GM12874 (cell line): ENCODE results near the gene XIRP2.

Experiments used
- TF ChIP-seq, protein P1 (sequence below): IDR thresholded peaks from 2 replicates; pipeline ENCODE4 v1.5.1; 2011; ENCODE audit warnings: low read depth, mild to moderate bottlenecking, control low read depth, low read length, moderate library complexity; ENCODE audit not compliant: insufficient read depth

The XIRP2 gene

DNA sequence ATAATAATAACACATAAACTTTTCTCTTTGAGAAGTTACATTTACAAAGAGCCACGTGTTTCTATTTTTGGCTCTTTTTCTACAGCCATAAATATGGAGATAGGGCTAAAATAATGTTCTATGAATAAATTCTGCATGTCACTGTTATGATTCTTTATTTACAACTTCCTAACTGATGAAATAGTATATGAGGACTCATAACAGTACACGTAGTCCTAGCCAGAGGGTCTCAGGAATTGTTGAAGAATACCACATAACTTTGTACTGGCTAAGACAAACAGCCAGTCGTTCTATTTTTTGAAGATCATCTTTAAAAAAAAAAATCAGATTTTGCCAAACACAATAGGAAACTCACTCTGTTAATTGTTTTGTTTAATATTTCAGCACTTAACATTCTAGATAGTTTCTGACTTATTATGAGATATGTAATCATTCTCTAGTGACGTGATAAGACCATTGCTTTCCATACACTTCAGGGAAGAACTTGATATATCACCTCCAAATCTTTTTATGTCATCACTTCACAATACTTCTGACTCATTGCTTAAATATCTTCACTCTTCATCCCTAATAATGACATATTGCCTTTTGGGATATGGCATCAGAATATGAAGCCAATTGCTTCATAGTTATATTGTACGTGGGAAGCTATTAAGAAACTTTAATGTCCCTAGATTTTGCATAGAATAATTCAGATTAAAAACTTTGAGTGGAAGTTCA, 256.1 kb downstream of the XIRP2 start:
- TF ChIP-seq, protein P1, sequence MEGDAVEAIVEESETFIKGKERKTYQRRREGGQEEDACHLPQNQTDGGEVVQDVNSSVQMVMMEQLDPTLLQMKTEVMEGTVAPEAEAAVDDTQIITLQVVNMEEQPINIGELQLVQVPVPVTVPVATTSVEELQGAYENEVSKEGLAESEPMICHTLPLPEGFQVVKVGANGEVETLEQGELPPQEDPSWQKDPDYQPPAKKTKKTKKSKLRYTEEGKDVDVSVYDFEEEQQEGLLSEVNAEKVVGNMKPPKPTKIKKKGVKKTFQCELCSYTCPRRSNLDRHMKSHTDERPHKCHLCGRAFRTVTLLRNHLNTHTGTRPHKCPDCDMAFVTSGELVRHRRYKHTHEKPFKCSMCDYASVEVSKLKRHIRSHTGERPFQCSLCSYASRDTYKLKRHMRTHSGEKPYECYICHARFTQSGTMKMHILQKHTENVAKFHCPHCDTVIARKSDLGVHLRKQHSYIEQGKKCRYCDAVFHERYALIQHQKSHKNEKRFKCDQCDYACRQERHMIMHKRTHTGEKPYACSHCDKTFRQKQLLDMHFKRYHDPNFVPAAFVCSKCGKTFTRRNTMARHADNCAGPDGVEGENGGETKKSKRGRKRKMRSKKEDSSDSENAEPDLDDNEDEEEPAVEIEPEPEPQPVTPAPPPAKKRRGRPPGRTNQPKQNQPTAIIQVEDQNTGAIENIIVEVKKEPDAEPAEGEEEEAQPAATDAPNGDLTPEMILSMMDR = no peak

DNA sequence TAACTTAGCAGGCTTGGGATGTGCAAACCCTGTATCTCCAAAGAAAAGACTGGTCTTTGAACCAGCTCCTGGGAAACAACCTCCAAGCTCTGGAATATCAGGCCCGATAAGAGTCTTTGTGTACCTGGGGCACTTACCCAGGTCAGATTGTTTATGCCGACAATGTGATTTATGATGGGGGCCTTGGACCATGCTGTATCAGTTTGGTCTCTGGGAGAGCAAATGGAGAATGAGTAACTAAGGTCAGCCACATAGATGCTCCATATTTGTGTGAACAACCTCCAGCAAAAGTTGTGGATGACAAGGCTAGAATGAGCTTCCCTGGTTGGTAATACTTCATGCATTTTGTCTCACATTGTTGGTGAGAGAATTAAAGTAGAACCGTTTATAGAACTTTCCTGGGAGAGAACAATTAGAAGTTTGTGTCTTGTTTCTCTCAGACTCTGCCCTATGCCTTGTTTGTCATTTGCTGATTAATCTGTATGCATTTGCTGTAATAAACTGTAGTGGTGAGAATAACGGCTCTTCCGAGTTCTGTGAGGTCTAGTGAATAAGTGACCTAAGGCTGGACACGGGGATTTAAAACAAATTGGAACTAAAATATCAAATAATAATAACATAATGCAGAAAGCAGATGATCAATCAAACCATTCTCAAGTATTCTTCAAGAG, 259.1 kb downstream of the XIRP2 start:
- TF ChIP-seq, protein P1 = no peak

DNA sequence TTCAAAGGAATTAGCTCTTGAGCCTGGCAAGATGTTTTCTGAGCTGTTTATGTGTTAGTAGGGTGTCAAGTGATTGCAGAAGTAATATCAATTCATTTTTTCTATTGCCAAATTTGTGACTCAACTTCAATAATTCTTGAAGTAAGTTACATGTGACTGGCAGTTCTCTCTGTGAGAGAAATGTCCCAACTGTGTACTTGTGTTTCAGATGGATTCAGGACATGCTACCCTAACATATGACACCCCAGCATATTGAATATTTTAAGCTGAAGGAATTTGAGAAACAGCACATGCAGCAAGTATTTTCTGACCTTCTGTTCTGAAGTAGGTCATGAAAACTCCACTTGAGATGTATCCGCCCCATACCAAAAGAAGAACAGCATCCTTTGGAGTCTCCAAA, 263.6 kb downstream of the XIRP2 start:
- TF ChIP-seq, protein P1 = no peak

DNA sequence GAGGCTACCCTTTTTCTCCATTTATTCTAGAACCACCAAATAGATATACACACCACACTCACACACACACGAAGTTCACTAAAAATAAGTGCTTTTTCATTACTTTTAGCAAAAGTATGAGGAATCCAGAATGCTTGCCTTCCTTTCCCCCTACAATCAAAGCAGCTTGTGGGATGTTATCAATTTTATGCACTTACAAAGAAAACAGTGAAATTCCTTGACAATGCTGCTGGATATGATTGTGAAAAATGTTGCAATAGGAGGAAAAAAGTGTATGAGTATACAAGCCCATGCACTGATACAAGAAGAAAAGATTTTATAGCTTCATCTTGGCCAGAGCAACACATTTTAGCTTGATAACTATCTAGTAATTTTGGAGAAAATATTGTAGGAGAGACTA, 269.2 kb downstream of the XIRP2 start:
- TF ChIP-seq, protein P1 = no peak

DNA sequence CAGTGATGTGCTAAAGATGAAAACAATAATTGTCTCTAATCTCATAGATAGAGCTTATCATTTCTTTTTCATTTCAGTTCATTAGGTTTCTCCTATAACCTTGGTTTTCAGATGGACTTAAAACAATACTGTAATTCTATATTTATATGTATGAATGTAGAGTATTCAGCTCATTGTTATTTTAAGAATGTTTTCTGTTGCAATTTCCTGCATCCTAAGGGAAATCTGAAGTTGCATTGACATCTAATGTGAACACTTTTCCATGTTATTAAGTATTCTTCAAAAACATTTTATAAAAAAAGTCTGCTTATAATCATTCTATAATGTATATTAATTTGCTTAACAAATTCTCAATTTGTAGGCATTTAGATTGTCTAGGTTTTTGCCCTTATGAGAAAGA, 288.9 kb downstream of the XIRP2 start:
- TF ChIP-seq, protein P1 = no peak

DNA sequence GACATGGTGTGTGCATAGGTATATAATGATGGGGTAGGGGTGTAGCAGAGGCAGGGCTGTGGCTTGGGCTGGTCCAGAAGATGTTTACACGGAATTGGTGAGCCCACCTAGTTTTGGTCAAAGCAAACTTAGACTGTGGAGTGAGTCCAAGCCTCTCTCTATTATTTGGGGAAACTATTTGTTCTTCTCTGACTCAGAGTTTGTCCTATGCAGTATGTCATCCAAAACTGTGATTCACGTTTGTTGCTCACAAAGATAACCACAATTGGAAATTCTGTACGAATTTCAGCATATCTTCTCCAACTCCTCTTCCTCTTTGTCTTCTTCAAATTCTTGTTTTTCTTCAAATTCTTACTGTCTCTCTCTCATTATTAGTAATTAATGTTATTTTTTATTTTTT, 292.9 kb downstream of the XIRP2 start:
- TF ChIP-seq, protein P1 = no peak

DNA sequence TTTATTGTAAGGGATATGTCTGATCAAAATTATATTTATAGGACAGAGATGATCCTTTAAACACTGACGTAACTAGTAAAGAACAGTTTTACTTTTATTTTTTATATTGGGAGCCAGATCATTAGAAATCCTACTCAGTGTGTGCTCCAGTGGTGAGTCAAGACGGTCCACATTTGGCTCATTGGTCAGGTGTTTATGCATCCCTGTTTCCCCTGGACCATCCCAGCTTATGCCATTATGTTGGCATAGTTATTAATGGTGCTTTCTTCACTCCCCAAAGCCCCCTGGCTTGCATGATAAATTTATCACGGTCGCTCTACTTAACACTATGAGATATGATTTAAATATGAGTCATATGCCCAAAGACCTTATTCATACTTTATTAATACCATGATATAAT, 293.4 kb downstream of the XIRP2 start:
- TF ChIP-seq, protein P1 = no peak
